Gastroesophageal sphincter (tissue), 4 donors: Measurements from ENCODE around the gene C2CD2. TPM values are rescaled to one million over a fixed set of nuclear protein-coding genes. Genes with fewer than 3 reads are reported as not detected.

Source experiments
- ATAC-seq: fragments of 150-250 bp; one replicate; pipeline ENCODE4 v1.9.1; 2016; ENCODE audit warnings: mild to moderate bottlenecking, moderate library complexity
- H3K27ac ChIP-seq, 4 donors: fragments of 200-600 bp; sonication (generic) in 3 of 4; 1 replicate in 3 of 4; 2 replicates in 1 of 4; pipeline ENCODE4 v1.5.1; 2016 to 2019
- H3K27me3 ChIP-seq: fragments of 200-600 bp; sonication (generic); one replicate; pipeline ENCODE4 v1.5.1; 2019
- H3K36me3 ChIP-seq, 2 donors: fragments of 200-600 bp; sonication (generic); one replicate each; pipeline ENCODE4 v1.5.1; 2019; ENCODE audit warnings: control low read depth in 1 of 2
- H3K4me1 ChIP-seq, 3 donors: fragments of 200-600 bp; sonication (generic); 1 replicate in 2 of 3; 2 replicates in 1 of 3; pipeline ENCODE4 v1.5.1; 2016 to 2019; ENCODE audit warnings: control low read depth in 2 of 3
- H3K4me3 ChIP-seq, 2 donors: fragments of 200-600 bp; sonication (generic); one replicate each; pipeline ENCODE4 v1.5.1; 2019; ENCODE audit warnings: mild to moderate bottlenecking in 1 of 2, moderate library complexity in 1 of 2
- H3K9me3 ChIP-seq, 3 donors: fragments of 200-600 bp; sonication (generic); one replicate each; pipeline ENCODE4 v1.5.1; 2017 to 2019; ENCODE audit warnings: control low read depth in 2 of 3
- CTCF ChIP-seq, 4 experiments: fragments of 200-600 bp in 2 of 4; fragments of 450-650 bp in 2 of 4; sonication (generic) in 1 of 4; IDR thresholded peaks; one replicate each; pipeline ENCODE4 v1.5.1; 2017 to 2019; ENCODE audit warnings: antibody characterized with exemption in 4 of 4, mild to moderate bottlenecking in 2 of 4, moderate library complexity in 2 of 4
- EP300 ChIP-seq: sonication (generic); formaldehyde crosslinking; IDR thresholded peaks from one replicate; pipeline ENCODE4 v1.6.1; 2017; ENCODE audit warnings: antibody characterized with exemption, mild to moderate bottlenecking
- POLR2A ChIP-seq, 2 donors: fragments of 450-650 bp; IDR thresholded peaks; one replicate each; pipeline ENCODE4 v1.6.1; 2017; ENCODE audit warnings: antibody characterized with exemption in 2 of 2, mild to moderate bottlenecking in 2 of 2, moderate library complexity in 1 of 2
- POLR2AphosphoS5 ChIP-seq: sonication (generic); formaldehyde crosslinking; IDR thresholded peaks from one replicate; pipeline ENCODE4 v1.6.1; 2017; ENCODE audit warnings: antibody characterized with exemption
- WGBS, 2 donors: methylation state at CpG; one replicate each; pipeline ENCODE4 v1.1.5; 2018; ENCODE audit warnings: low coverage in 1 of 2; 5-methylcytosine and 5-hydroxymethylcytosine counted together
- total RNA-seq, 4 donors: library from RNA; depleted of rRNA; stranded (reverse); fragments of >200 nt; gene quantifications; one replicate each; pipeline ENCODE4 v1.1.0, GENCODE V29; 2016

Gene C2CD2
- total RNA-seq, 4 donors from 2014 or later = 15.6 to 38.9 (median 18.7) TPM

DNA sequence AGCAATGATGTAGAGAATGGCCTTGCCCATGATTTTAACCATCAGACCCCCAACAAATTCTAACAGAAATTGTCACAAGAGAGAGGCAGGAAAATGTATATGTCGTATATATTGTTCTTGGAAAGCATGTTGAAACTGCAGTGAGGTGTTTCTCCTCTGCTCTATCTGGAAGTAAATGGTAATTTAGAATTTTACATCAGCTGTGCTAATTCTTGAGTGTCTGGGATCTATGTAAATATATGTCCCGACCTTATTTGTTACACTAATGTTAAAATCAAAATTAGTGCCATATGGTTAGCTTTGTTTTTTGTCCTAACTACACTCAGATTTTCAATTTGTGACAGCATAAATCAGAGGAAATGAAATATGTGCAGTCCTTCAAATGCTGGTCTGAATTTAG is 35.9 kb upstream of the C2CD2 start:
- Histone ChIP-seq H3K4me1 (no peaks in the 10 kb centered on the region), H3K4me3 (no peak overlapping the region), H3K27me3 (no peaks in the 10 kb centered on the region), H3K27ac (no peak overlapping the region), H3K9me3 (no peaks in the 10 kb centered on the region), H3K36me3 (peaks cover 0 to 39% of the 10 kb centered on the region in 2 donors)
- no peak for TF ChIP-seq POLR2A (IDR thresholded peaks at IDR 0.05)
- 88 to 97% methylated on average over 2 of the region's 2 CpGs for WGBS, 2 donors
- no peak for ATAC-seq

DNA sequence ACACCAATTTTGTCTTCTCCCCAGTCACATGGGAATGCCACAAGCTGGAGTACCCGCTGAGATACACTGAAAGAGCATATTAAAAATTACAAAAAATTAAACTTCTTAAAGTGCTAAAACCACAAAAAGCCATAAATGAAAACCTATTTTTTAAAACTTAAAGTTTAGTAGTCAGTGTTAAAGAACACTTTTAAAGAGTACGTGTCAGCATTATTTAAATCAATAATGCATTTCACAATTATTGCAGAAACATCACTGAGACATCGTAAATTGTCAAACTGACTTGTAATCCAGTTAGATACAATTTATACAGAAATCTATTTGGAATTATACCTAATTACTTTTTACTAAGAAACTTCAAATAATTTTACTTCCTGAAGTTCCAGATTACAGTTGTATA is 33.5 kb upstream of the C2CD2 start:
- no peak overlapping the region for H3K27ac ChIP-seq
- H3K9me3 ChIP-seq = no peaks in the 10 kb centered on the region
- WGBS, 2 donors = 94 to 95% methylated on average over 3 of the region's 3 CpGs
- H3K36me3 ChIP-seq = peaks cover 0 to 23% of the 10 kb centered on the region in 2 donors
- no peak for ATAC-seq
- no peak overlapping the region for H3K4me3 ChIP-seq
- TF ChIP-seq EP300 (no peak), POLR2AphosphoS5 (no peak), CTCF (IDR thresholded peaks at IDR 0.05) (no peak), POLR2A (IDR thresholded peaks at IDR 0.05) (no peak)
- no peaks in the 10 kb centered on the region for H3K27me3 ChIP-seq
- no peaks in the 10 kb centered on the region for H3K4me1 ChIP-seq

DNA sequence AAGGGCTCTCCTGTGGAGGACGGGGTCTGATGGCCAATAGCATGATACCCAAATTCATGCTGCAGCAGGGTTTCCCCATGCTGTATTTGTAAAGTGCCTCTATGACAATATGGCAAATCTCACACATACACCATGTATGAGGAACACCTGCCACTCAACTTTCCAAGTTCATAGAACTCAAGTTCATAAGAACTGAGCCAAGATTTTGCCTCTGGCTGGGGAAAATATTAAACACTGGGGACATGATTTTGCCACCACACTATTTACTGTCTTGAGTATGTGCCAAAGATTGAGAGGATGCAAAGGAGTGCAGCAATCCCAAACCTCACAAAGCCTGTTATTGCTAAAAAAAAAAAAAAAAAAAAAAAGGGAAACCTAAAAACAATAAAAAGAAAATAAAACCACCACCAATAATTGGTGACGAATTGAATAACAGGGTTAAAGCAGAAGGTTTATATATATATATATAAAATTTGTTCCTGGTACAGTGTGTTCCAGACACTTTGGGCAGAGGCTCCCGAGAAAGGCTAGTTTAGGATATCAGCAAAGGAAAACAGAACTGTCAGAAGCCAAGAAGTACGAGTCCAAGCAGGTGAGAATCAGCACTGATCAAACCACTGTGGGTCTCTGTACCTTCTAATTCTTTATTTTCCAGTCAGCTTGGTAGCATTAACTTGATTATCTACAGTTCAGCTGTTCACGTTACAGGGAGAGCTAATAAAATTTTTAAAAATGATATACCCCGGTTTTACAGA is 32.0 kb upstream of the C2CD2 start:
- no peak for ATAC-seq
- Histone ChIP-seq H3K9me3 (no peaks in the 10 kb centered on the region), H3K27ac (no peak overlapping the region), H3K4me1 (no peaks in the 10 kb centered on the region), H3K27me3 (no peaks in the 10 kb centered on the region), H3K4me3 (no peak overlapping the region), H3K36me3 (peaks cover 0 to 8% of the 10 kb centered on the region in 2 donors)
- TF ChIP-seq POLR2A (IDR thresholded peaks at IDR 0.05) (no peak), CTCF (IDR thresholded peaks at IDR 0.05) (no peak), EP300 (no peak), POLR2AphosphoS5 (no peak)
- 84 to 85% methylated on average over 6 of the region's 6 CpGs for WGBS, 2 donors

GRCh38 chr21:41983229-41983628 is 29.4 kb upstream of the C2CD2 start:
- H3K4me3 ChIP-seq = no peak overlapping the region
- no peaks in the 10 kb centered on the region for H3K9me3 ChIP-seq
- no peak overlapping the region for H3K27ac ChIP-seq
- 100% methylated on average over 1 of the region's 1 CpG for WGBS, 2 donors
- no peaks in the 10 kb centered on the region for H3K27me3 ChIP-seq
- ATAC-seq = no peak
- H3K4me1 ChIP-seq = no peaks in the 10 kb centered on the region
- no peaks in the 10 kb centered on the region for H3K36me3 ChIP-seq
- TF ChIP-seq POLR2AphosphoS5 (no peak), EP300 (no peak), CTCF (IDR thresholded peaks at IDR 0.05) (no peak), POLR2A (IDR thresholded peaks at IDR 0.05) (no peak)

GRCh38 chr21:41980561-41980960 is 26.7 kb upstream of the C2CD2 start:
- H3K27ac ChIP-seq = no peak overlapping the region
- no peak for TF ChIP-seq POLR2AphosphoS5
- TF ChIP-seq EP300 = no peak
- no peak for TF ChIP-seq CTCF (IDR thresholded peaks at IDR 0.05)
- TF ChIP-seq POLR2A (IDR thresholded peaks at IDR 0.05) = no peak
- no peak overlapping the region for H3K4me3 ChIP-seq
- no peak for ATAC-seq
- no peaks in the 10 kb centered on the region for H3K4me1 ChIP-seq
- no peaks in the 10 kb centered on the region for H3K27me3 ChIP-seq
- no peaks in the 10 kb centered on the region for H3K36me3 ChIP-seq
- no peaks in the 10 kb centered on the region for H3K9me3 ChIP-seq
